ENCODE data around the gene TTYH2. TPM values are rescaled to one million over a fixed set of nuclear protein-coding genes. Genes with fewer than 3 reads are reported as not detected.

Gene TTYH2
- total RNA-seq, 3 donors from 2014 or later (not counting 1 experiment from before 2014, with no cell fraction given), result 4.3 to 7.9 (median 4.8) TPM

- H3K4me3 ChIP-seq (ENCODE audit: low read length), result no peak overlapping the region
- H3K36me3 Mint-ChIP-seq, result no peaks in the 10 kb centered on the region
- 74% methylated on average over 8 of the region's 8 CpGs for WGBS (ENCODE audit: insufficient coverage)
- H3K27ac ChIP-seq (ENCODE audit: low read length), result no peak overlapping the region
- H3K27me3 ChIP-seq (ENCODE audit: control insufficient read depth, insufficient read depth, low read length), result peaks cover 3% of the 10 kb centered on the region
- no peaks in the 10 kb centered on the region for H3K4me1 ChIP-seq (ENCODE audit: control insufficient read depth, insufficient read depth, low read length)
- H3K27me3 Mint-ChIP-seq (ENCODE audit: low read depth in 2 of 2), result peaks cover 18 to 32% of the 10 kb centered on the region in 2 donors
- no peaks in the 10 kb centered on the region for H3K9me3 ChIP-seq (ENCODE audit: control insufficient read depth, insufficient read depth, low read length)
- no peak overlapping the region for H3K4me3 Mint-ChIP-seq
- no peaks in the 10 kb centered on the region for H3K36me3 ChIP-seq (ENCODE audit: control insufficient read depth, insufficient read depth, low read length)
- DNase-seq (no peak), ATAC-seq (no peak)
- TF ChIP-seq, protein P1, sequence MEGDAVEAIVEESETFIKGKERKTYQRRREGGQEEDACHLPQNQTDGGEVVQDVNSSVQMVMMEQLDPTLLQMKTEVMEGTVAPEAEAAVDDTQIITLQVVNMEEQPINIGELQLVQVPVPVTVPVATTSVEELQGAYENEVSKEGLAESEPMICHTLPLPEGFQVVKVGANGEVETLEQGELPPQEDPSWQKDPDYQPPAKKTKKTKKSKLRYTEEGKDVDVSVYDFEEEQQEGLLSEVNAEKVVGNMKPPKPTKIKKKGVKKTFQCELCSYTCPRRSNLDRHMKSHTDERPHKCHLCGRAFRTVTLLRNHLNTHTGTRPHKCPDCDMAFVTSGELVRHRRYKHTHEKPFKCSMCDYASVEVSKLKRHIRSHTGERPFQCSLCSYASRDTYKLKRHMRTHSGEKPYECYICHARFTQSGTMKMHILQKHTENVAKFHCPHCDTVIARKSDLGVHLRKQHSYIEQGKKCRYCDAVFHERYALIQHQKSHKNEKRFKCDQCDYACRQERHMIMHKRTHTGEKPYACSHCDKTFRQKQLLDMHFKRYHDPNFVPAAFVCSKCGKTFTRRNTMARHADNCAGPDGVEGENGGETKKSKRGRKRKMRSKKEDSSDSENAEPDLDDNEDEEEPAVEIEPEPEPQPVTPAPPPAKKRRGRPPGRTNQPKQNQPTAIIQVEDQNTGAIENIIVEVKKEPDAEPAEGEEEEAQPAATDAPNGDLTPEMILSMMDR (IDR thresholded peaks at IDR 0.05), result no peak
- H3K4me1 Mint-ChIP-seq, result no peaks in the 10 kb centered on the region
- no peaks in the 10 kb centered on the region for H3K9me3 Mint-ChIP-seq
- no peak overlapping the region for H3K27ac Mint-ChIP-seq
- intact Hi-C loops (cut with micrococcal nuclease), result no loop called here
Measured at GRCh38 chr17:74165797-74166365, 47.5 kb upstream of the TTYH2 start.

DNA sequence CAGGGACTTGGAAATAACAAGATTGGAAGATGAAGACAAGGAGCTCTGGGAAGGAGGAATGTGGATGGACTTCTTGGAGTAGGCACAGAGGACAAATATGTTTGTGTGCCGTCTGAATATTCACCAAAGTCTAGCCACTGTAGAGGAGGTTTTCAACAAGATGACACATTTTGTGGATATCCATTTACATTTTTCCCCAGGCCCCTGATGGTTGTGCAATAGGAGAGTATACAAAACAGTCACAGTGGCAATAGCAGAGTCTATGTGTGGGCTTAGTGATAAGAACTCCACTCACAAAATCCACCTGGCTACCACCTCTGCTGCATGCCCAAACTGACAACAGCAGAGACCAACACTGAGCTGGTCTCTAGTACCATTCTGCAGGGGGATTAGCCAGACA is 42.4 kb upstream of the TTYH2 start:
- TF ChIP-seq, protein P1 (IDR thresholded peaks at IDR 0.05), result no peak
- Mint-ChIP-seq H3K27me3 (ENCODE audit: low read depth in 2 of 2) (peaks cover 36 to 48% of the 10 kb centered on the region in 2 donors), H3K9me3 (no peaks in the 10 kb centered on the region), H3K4me3 (no peak overlapping the region), H3K27ac (no peak overlapping the region), H3K36me3 (no peaks in the 10 kb centered on the region), H3K4me1 (no peaks in the 10 kb centered on the region)
- H3K36me3 ChIP-seq (ENCODE audit: control insufficient read depth, insufficient read depth, low read length), result no peaks in the 10 kb centered on the region
- WGBS (ENCODE audit: insufficient coverage), result 100% methylated on average over 1 of the region's 1 CpG
- intact Hi-C loops (cut with micrococcal nuclease), result no loop called here
- no peaks in the 10 kb centered on the region for H3K9me3 ChIP-seq (ENCODE audit: control insufficient read depth, insufficient read depth, low read length)
- no peak overlapping the region for H3K27ac ChIP-seq (ENCODE audit: low read length)
- peaks cover 4% of the 10 kb centered on the region for H3K27me3 ChIP-seq (ENCODE audit: control insufficient read depth, insufficient read depth, low read length)
- DNase-seq, result no peak
- no peak for ATAC-seq
- H3K4me1 ChIP-seq (ENCODE audit: control insufficient read depth, insufficient read depth, low read length), result no peaks in the 10 kb centered on the region
- H3K4me3 ChIP-seq (ENCODE audit: low read length), result no peak overlapping the region

GRCh38 chr17:74172700-74173099 is 40.7 kb upstream of the TTYH2 start:
- Histone ChIP-seq H3K9me3 (ENCODE audit: control insufficient read depth, insufficient read depth, low read length) (no peaks in the 10 kb centered on the region), H3K4me3 (ENCODE audit: low read length) (no peak overlapping the region), H3K27me3 (ENCODE audit: control insufficient read depth, insufficient read depth, low read length) (peaks cover 4% of the 10 kb centered on the region), H3K36me3 (ENCODE audit: control insufficient read depth, insufficient read depth, low read length) (no peaks in the 10 kb centered on the region), H3K4me1 (ENCODE audit: control insufficient read depth, insufficient read depth, low read length) (no peaks in the 10 kb centered on the region), H3K27ac (ENCODE audit: low read length) (no peak overlapping the region)
- intact Hi-C loops (cut with micrococcal nuclease), result no loop called here
- Mint-ChIP-seq H3K9me3 (no peaks in the 10 kb centered on the region), H3K27ac (no peak overlapping the region), H3K27me3 (ENCODE audit: low read depth in 2 of 2) (peaks cover 39 to 43% of the 10 kb centered on the region in 2 donors), H3K4me3 (no peak overlapping the region), H3K4me1 (no peaks in the 10 kb centered on the region), H3K36me3 (no peaks in the 10 kb centered on the region)
- DNase-seq, result no peak
- no peak for ATAC-seq
- 25% methylated on average over 1 of the region's 3 CpGs for WGBS (ENCODE audit: insufficient coverage)
- TF ChIP-seq, protein P1 (IDR thresholded peaks at IDR 0.05), result no peak

- WGBS (ENCODE audit: insufficient coverage), result 47% methylated on average over 10 of the region's 10 CpGs
- Histone ChIP-seq H3K9me3 (ENCODE audit: control insufficient read depth, insufficient read depth, low read length) (no peaks in the 10 kb centered on the region), H3K36me3 (ENCODE audit: control insufficient read depth, insufficient read depth, low read length) (no peaks in the 10 kb centered on the region), H3K4me3 (ENCODE audit: low read length) (no peak overlapping the region), H3K27ac (ENCODE audit: low read length) (no peak overlapping the region), H3K27me3 (ENCODE audit: control insufficient read depth, insufficient read depth, low read length) (peaks cover 4% of the 10 kb centered on the region), H3K4me1 (ENCODE audit: control insufficient read depth, insufficient read depth, low read length) (no peaks in the 10 kb centered on the region)
- intact Hi-C loops (cut with micrococcal nuclease), result no loop called here
- Mint-ChIP-seq H3K27me3 (ENCODE audit: low read depth in 2 of 2) (peaks cover 37 to 41% of the 10 kb centered on the region in 2 donors), H3K36me3 (no peaks in the 10 kb centered on the region), H3K9me3 (no peaks in the 10 kb centered on the region), H3K27ac (no peak overlapping the region), H3K4me3 (no peak overlapping the region), H3K4me1 (no peaks in the 10 kb centered on the region)
- TF ChIP-seq, protein P1 (IDR thresholded peaks at IDR 0.05), result peak; percentile 46
- DNase-seq (peak in 1 of 2 donors; percentile 51), ATAC-seq (peak in 2 of 3 donors; percentile 59 to 69)
Measured at GRCh38 chr17:74176546-74177001, 36.8 kb upstream of the TTYH2 start.

All from natural killer cell (primary cell).